H1 (cell line): ENCODE results near the gene DUSP10.

Experiments
- BRCA1 ChIP-seq: IDR thresholded peaks from 2 replicates; pipeline ENCODE4 v1.6.1; 2012; ENCODE audit warnings: low read depth, low read length, improper control_type of control experiment
- JUN ChIP-seq: IDR thresholded peaks from 2 replicates; pipeline ENCODE4 v1.6.1; 2011; ENCODE audit warnings: low read depth, mild to moderate bottlenecking, improper control_type of control experiment, low read length
- MAFK ChIP-seq: IDR thresholded peaks from 2 replicates; pipeline ENCODE4 v1.6.1; 2012; ENCODE audit warnings: low read depth, mild to moderate bottlenecking, improper control_type of control experiment, low read length
- NANOG ChIP-seq: IDR thresholded peaks from 2 replicates; pipeline ENCODE4 v1.6.1; 2011; ENCODE audit warnings: low read length, low read depth, mild to moderate bottlenecking, inconsistent platforms; ENCODE audit not compliant: insufficient read depth, poor library complexity, severe bottlenecking
- POLR2A ChIP-seq, 2 experiments: IDR thresholded peaks; 1 replicate in 1 of 2; 2 replicates in 1 of 2; pipeline ENCODE4 v1.6.1; 2011; ENCODE audit warnings: low read depth in 2 of 2, low read length in 2 of 2, mild to moderate bottlenecking in 2 of 2; ENCODE audit errors: control extremely low read depth in 1 of 2
- SP1 ChIP-seq: IDR thresholded peaks from 2 replicates; pipeline ENCODE4 v1.6.1; 2011; ENCODE audit warnings: low read depth, low read length
- TEAD4 ChIP-seq: IDR thresholded peaks from 2 replicates; pipeline ENCODE4 v1.6.1; 2012; ENCODE audit warnings: low read depth, low read length, inconsistent platforms, mixed read lengths
- TF ChIP-seq, protein P1 (sequence below): IDR thresholded peaks from 2 replicates; pipeline ENCODE4 v1.6.1; 2011; ENCODE audit warnings: low read length, improper control_type of control experiment
- TF ChIP-seq, protein P2 (sequence below), 3 experiments: IDR thresholded peaks; 1 replicate in 2 of 3; 2 replicates in 1 of 3; pipeline versions ENCODE4 v1.5.1 to v1.6.1; 2011; ENCODE audit warnings: low read length in 3 of 3, mild to moderate bottlenecking in 3 of 3, inconsistent platforms in 2 of 3, low read depth in 1 of 3, moderate library complexity in 1 of 3; ENCODE audit not compliant: insufficient read depth in 1 of 3; ENCODE audit errors: control extremely low read depth in 1 of 3
- TF ChIP-seq, protein P3 (sequence below): IDR thresholded peaks from 2 replicates; pipeline ENCODE4 v1.6.1; 2011; ENCODE audit warnings: low read depth, mild to moderate bottlenecking, low read length; ENCODE audit not compliant: insufficient read depth

DNA sequence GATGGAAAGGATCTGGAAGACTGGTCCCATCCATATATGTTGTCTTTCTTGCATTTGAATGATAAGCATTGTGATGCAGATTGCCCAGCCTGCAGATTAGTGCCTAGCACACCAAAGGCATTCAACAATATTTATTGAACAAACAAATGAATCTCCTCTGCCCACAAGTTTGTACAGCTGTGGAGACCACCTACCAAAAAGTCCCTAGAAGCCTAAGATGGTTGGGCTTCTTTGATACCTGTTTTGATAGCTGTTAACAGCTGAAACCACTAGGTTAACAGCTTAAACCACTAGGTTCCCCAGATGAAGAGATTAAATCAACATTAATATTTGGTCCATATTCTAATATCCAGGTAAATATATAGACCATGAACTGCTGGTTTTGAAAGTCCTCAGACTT lies 9.8 kb downstream of the DUSP10 start:
- TF ChIP-seq, protein P1, sequence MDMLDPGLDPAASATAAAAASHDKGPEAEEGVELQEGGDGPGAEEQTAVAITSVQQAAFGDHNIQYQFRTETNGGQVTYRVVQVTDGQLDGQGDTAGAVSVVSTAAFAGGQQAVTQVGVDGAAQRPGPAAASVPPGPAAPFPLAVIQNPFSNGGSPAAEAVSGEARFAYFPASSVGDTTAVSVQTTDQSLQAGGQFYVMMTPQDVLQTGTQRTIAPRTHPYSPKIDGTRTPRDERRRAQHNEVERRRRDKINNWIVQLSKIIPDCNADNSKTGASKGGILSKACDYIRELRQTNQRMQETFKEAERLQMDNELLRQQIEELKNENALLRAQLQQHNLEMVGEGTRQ = no peak
- TF ChIP-seq NANOG (no peak), JUN (no peak), TEAD4 (no peak), POLR2A (IDR thresholded peaks at IDR 0.05; ENCODE audit: control extremely low read depth in 1 of 2, low read depth in 2 of 2, low read length in 2 of 2) (no peak), BRCA1 (no peak), SP1 (no peak), MAFK (no peak)
- TF ChIP-seq, protein P2, sequence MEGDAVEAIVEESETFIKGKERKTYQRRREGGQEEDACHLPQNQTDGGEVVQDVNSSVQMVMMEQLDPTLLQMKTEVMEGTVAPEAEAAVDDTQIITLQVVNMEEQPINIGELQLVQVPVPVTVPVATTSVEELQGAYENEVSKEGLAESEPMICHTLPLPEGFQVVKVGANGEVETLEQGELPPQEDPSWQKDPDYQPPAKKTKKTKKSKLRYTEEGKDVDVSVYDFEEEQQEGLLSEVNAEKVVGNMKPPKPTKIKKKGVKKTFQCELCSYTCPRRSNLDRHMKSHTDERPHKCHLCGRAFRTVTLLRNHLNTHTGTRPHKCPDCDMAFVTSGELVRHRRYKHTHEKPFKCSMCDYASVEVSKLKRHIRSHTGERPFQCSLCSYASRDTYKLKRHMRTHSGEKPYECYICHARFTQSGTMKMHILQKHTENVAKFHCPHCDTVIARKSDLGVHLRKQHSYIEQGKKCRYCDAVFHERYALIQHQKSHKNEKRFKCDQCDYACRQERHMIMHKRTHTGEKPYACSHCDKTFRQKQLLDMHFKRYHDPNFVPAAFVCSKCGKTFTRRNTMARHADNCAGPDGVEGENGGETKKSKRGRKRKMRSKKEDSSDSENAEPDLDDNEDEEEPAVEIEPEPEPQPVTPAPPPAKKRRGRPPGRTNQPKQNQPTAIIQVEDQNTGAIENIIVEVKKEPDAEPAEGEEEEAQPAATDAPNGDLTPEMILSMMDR (IDR thresholded peaks at IDR 0.05; ENCODE audit: control extremely low read depth in 1 of 3, insufficient read depth in 1 of 3, low read depth in 1 of 3, low read length in 3 of 3) = no peak
- TF ChIP-seq, protein P3, sequence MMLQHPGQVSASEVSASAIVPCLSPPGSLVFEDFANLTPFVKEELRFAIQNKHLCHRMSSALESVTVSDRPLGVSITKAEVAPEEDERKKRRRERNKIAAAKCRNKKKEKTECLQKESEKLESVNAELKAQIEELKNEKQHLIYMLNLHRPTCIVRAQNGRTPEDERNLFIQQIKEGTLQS = no peak
